T-cell (primary cell): ENCODE results near the gene MIR17HG. TPM values are rescaled to one million over a fixed set of nuclear protein-coding genes. Genes with fewer than 3 reads are reported as not detected.
"Not testable (repeated sequence)": the region's sequence is repeated elsewhere in the genome, so short reads cannot be mapped to it uniquely, and the experiment has no call there.

Experiments
- ATAC-seq, 4 experiments: fragments of 200-7000 bp in 3 of 4; fragments of 150-1000 bp in 1 of 4; cut with Tn5 transposase; replicated peaks in 1 of 4; 1 replicate in 3 of 4; 2 replicates in 1 of 4; pipeline ENCODE4 v1.10.0; 2021; ENCODE audit warnings: moderate library complexity in 3 of 4, mild to moderate bottlenecking in 2 of 4, moderate number of reproducible peaks in 1 of 4
- CTCF ChIA-PET, 2 donors: fragments of 300-600 bp; sonication (Branson Sonifier 250); formaldehyde crosslinking; loops; one replicate each; lab custom pipeline; 2022; ENCODE audit warnings: antibody characterized with exemption in 2 of 2; lab: Charles Lee
- POLR2A ChIA-PET, 2 donors: fragments of 300-600 bp; sonication (Branson Sonifier 250); formaldehyde crosslinking; loops; one replicate each; lab custom pipeline; 2022; ENCODE audit warnings: antibody characterized with exemption in 2 of 2; lab: Charles Lee
- DNase-seq, 35 experiments: peaks; one replicate each; pipeline versions ENCODE4 v3.0.0 to v3.0.0-alpha.2; 2013 to 2023
- H3K27ac ChIP-seq: one replicate; pipeline ENCODE4 v1.5.1; 2013; ENCODE audit warnings: low read length
- H3K27me3 ChIP-seq, 2 experiments: replicated peaks in 1 of 2; 1 replicate in 1 of 2; 2 replicates in 1 of 2; pipeline versions ENCODE4 v1.6.1 to v1.7.0; 2013; ENCODE audit warnings: low read length in 1 of 2, mixed read lengths in 1 of 2; ENCODE audit not compliant: control insufficient read depth in 2 of 2, insufficient read depth in 2 of 2; ENCODE audit errors: extremely low read depth in 1 of 2
- H3K36me3 ChIP-seq, 2 donors: 1 replicate in 1 of 2; 2 replicates in 1 of 2; pipeline versions ENCODE4 v1.6.1 to v1.7.0; 2013; ENCODE audit warnings: low read length in 1 of 2; ENCODE audit not compliant: control insufficient read depth in 2 of 2, insufficient read depth in 1 of 2; ENCODE audit errors: extremely low read depth in 1 of 2
- H3K4me1 ChIP-seq, 2 experiments: 1 replicate in 1 of 2; 2 replicates in 1 of 2; pipeline versions ENCODE4 v1.6.1 to v1.7.0; 2013; ENCODE audit warnings: low read length in 2 of 2, mixed read lengths in 1 of 2; ENCODE audit not compliant: insufficient read depth in 2 of 2, control insufficient read depth in 1 of 2; ENCODE audit errors: extremely low read depth in 1 of 2
- H3K4me3 ChIP-seq, 2 donors: 1 replicate in 1 of 2; 2 replicates in 1 of 2; pipeline versions ENCODE4 v1.5.1 to v1.7.0; 2013; ENCODE audit warnings: mild to moderate bottlenecking in 2 of 2, low read length in 1 of 2, moderate library complexity in 1 of 2; ENCODE audit not compliant: control insufficient read depth in 1 of 2; ENCODE audit errors: extremely low read depth in 1 of 2
- H3K9me3 ChIP-seq: 2 replicates; pipeline ENCODE4 v1.7.0; 2013
- H3K27ac Mint-ChIP-seq, 2 donors: one replicate each; pipeline ENCODE4 v1.8.0; 2020 to 2021; ENCODE audit warnings: mild to moderate bottlenecking in 2 of 2, mixed read lengths in 2 of 2
- H3K27me3 Mint-ChIP-seq, 2 donors: one replicate each; pipeline ENCODE4 v1.8.0; 2021 to 2022; ENCODE audit warnings: mixed read lengths in 2 of 2
- H3K36me3 Mint-ChIP-seq: one replicate; pipeline ENCODE4 v1.8.0; 2021; ENCODE audit warnings: mixed read lengths
- H3K4me1 Mint-ChIP-seq, 3 donors: one replicate each; pipeline ENCODE4 v1.8.0; 2020 to 2022; ENCODE audit warnings: mixed read lengths in 3 of 3, mild to moderate bottlenecking in 1 of 3
- H3K4me3 Mint-ChIP-seq, 3 donors: one replicate each; pipeline ENCODE4 v1.8.0; 2020 to 2022; ENCODE audit warnings: mild to moderate bottlenecking in 3 of 3, mixed read lengths in 3 of 3, moderate library complexity in 3 of 3
- H3K9me3 Mint-ChIP-seq, 3 donors: one replicate each; pipeline ENCODE4 v1.8.0; 2020 to 2022; ENCODE audit warnings: mixed read lengths in 3 of 3
- WGBS: methylation state at CpG from one replicate; pipeline ENCODE4 v1.1.5; 2013; ENCODE audit warnings: missing lambda C conversion rate; ENCODE audit not compliant: insufficient coverage; 5-methylcytosine and 5-hydroxymethylcytosine counted together
- total RNA-seq, 35 experiments: library from RNA in 6 of 35; stranded (reverse) in 6 of 35; fragments of 120-200 nt in 1 of 35; gene quantifications; one replicate each; pipeline versions ENCODE4 v1.2.1 to v1.2.4 and lab custom pipeline; 2013 to 2026

MIR17HG gene
- total RNA-seq, 5 donors from 2014 or later (not counting 1 experiment from before 2014, with no cell fraction given) = 9.4 to 15.1 (median 11.2) TPM

DNA sequence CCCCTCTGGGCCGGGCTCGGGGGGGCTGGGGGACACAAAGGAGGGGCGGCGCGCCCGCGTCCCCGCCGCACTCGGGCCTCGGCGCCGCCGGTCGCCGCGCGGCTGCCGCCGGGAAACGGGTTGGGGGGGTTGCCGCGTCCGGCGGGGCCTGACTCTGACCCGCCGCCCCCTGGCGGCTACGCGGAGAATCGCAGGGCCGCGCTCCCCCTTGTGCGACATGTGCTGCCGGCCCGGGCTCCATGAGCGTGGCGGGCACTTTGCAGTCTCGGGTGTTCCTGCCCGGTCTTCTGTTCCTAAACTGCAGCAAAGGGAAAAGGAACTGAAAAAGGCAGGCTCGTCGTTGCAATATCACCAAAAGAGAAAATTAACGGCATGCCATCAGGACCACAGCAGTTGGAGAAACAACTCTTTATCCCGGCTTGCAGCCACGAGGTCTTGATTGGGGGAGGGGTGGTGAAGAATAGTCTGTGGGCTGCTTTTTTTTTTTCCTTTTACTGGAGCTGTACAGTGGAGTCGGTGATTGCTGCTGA is 1.5 kb downstream of the MIR17HG start:
- peaks cover 0 to 20% of the 10 kb centered on the region in 2 donors for H3K36me3 ChIP-seq
- H3K9me3 ChIP-seq = no peaks in the 10 kb centered on the region
- peaks cover 15 to 27% of the 10 kb centered on the region in 2 experiments for H3K4me1 ChIP-seq
- peaks cover 37% of the 10 kb centered on the region for H3K36me3 Mint-ChIP-seq
- H3K27ac ChIP-seq = peak overlapping the region; percentile 25
- H3K4me1 Mint-ChIP-seq = peaks cover 37 to 47% (median 46%) of the 10 kb centered on the region in 3 donors
- H3K9me3 Mint-ChIP-seq = no peaks in the 10 kb centered on the region
- POLR2A ChIA-PET = interaction anchor here in 1 of 2 donors (0.6 kb wide), 1 partner anchor 49 kb away, joined by 3 read pairs; no protein-coding TSS in a partner anchor
- CTCF ChIA-PET = interaction anchor here (0.7 to 2.3 kb wide), 4 partner anchors 9 to 37 kb away, joined by 3 to 18 read pairs (median 6); no protein-coding TSS in a partner anchor
- peak overlapping the region; percentile 61 to 84 for H3K4me3 ChIP-seq
- ATAC-seq = peak; percentile 56 to 73 (median 64)
- peak; percentile 68 to 94 (median 86) for DNase-seq
- peak overlapping the region; percentile 87 to 91 (median 89) for H3K4me3 Mint-ChIP-seq
- H3K27ac Mint-ChIP-seq = peak overlapping the region; percentile 82 to 91
- no peaks in the 10 kb centered on the region for H3K27me3 Mint-ChIP-seq
- WGBS = under 1% methylated on average over 45 of the region's 46 CpGs
- H3K27me3 ChIP-seq = no peaks in the 10 kb centered on the region

- ChIA-PET POLR2A (no interaction called here), CTCF (interaction anchor here in 1 of 2 donors (2.3 kb wide), 1 partner anchor 36 kb away, joined by 18 read pairs; no protein-coding TSS in a partner anchor)
- Histone ChIP-seq H3K4me3 (no peak overlapping the region), H3K36me3 (peaks cover 0 to 29% of the 10 kb centered on the region in 2 donors), H3K9me3 (no peaks in the 10 kb centered on the region), H3K4me1 (peaks cover 15 to 27% of the 10 kb centered on the region in 2 experiments), H3K27ac (no peak overlapping the region), H3K27me3 (no peaks in the 10 kb centered on the region)
- peak overlapping the region in 2 of 3 donors; percentile 87 to 89 for H3K4me3 Mint-ChIP-seq
- H3K27me3 Mint-ChIP-seq = no peaks in the 10 kb centered on the region
- H3K27ac Mint-ChIP-seq = no peak overlapping the region
- H3K36me3 Mint-ChIP-seq = peaks cover 49% of the 10 kb centered on the region
- DNase-seq (no peak), ATAC-seq (no peak)
- 8% methylated on average over 2 of the region's 5 CpGs for WGBS
- peaks cover 37 to 47% (median 46%) of the 10 kb centered on the region in 3 donors for H3K4me1 Mint-ChIP-seq
- no peaks in the 10 kb centered on the region for H3K9me3 Mint-ChIP-seq
Observed at GRCh38 chr13:91349992-91350911, 2.8 kb downstream of the MIR17HG start.

GRCh38 chr13:91351123-91351522 is 3.6 kb downstream of the MIR17HG start:
- H3K36me3 Mint-ChIP-seq = peaks cover 56% of the 10 kb centered on the region
- WGBS = 100% methylated on average over 2 of the region's 5 CpGs
- CTCF ChIA-PET = interaction anchor here in 1 of 2 donors (2.3 kb wide), 1 partner anchor 37 kb away, joined by 18 read pairs; no protein-coding TSS in a partner anchor

GRCh38 chr13:91351980-91352379 is 4.5 kb downstream of the MIR17HG start:
- ChIA-PET CTCF (no interaction called here), POLR2A (no interaction called here)
- Mint-ChIP-seq H3K4me1 (peaks cover 33 to 46% (median 41%) of the 10 kb centered on the region in 3 donors), H3K36me3 (peaks cover 56% of the 10 kb centered on the region), H3K9me3 (no peaks in the 10 kb centered on the region), H3K27ac (no peak overlapping the region), H3K4me3 (no peak overlapping the region), H3K27me3 (no peaks in the 10 kb centered on the region)
- no peak overlapping the region for H3K4me3 ChIP-seq
- H3K27ac ChIP-seq = no peak overlapping the region
- DNase-seq (no peak), ATAC-seq (no peak)
- H3K9me3 ChIP-seq = no peaks in the 10 kb centered on the region
- H3K36me3 ChIP-seq = peaks cover 0 to 37% of the 10 kb centered on the region in 2 donors
- WGBS = no CpG with 5 or more reads among the region's 2 CpGs
- H3K4me1 ChIP-seq = peaks cover 11 to 23% of the 10 kb centered on the region in 2 experiments
- no peaks in the 10 kb centered on the region for H3K27me3 ChIP-seq

More at GRCh38 chr13:91351123-91351522, 3.6 kb downstream of the MIR17HG start:
- Histone ChIP-seq H3K36me3 (peaks cover 0 to 33% of the 10 kb centered on the region in 2 donors), H3K9me3 (no peaks in the 10 kb centered on the region), H3K27ac (no peak overlapping the region), H3K27me3 (no peaks in the 10 kb centered on the region), H3K4me3 (no peak overlapping the region), H3K4me1 (peaks cover 15 to 27% of the 10 kb centered on the region in 2 experiments)
- DNase-seq (no peak), ATAC-seq (no peak)
- Mint-ChIP-seq H3K4me1 (peaks cover 41 to 45% (median 43%) of the 10 kb centered on the region in 3 donors), H3K27me3 (no peaks in the 10 kb centered on the region), H3K9me3 (no peaks in the 10 kb centered on the region), H3K4me3 (no peak overlapping the region), H3K27ac (no peak overlapping the region)
- POLR2A ChIA-PET = no interaction called here

DNA sequence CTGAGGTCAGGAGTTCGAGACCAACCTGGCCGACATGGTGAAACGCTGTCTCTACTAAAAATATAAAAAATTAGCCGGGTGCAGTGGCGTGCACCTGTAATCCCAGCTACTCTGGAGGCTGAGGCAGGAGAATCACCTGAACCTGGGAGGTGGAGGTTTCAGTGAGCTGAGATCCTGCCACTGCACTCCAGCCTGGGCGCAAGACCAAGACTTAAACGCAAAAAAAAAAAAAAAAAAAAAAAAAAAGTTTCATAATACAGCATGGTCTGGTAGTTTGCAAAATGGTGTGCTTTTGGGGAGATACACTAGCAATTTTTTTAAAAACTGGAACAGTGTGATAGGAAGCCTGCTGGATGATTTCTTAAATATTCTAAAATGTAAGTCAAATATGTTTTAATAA is 5.4 kb downstream of the MIR17HG start:
- Mint-ChIP-seq H3K36me3 (peaks cover 56% of the 10 kb centered on the region), H3K4me1 (peaks cover 32 to 47% (median 39%) of the 10 kb centered on the region in 3 donors)
- ATAC-seq, DNase-seq, CTCF ChIA-PET, H3K27ac Mint-ChIP-seq, H3K4me3 ChIP-seq, H3K9me3 Mint-ChIP-seq, H3K4me3 Mint-ChIP-seq, H3K27ac ChIP-seq, H3K27me3 ChIP-seq, H3K9me3 ChIP-seq, POLR2A ChIA-PET, H3K27me3 Mint-ChIP-seq: not testable (repeated sequence)
- peaks cover 0 to 40% of the 10 kb centered on the region in 2 donors for H3K36me3 ChIP-seq
- peaks cover 9 to 23% of the 10 kb centered on the region in 2 experiments for H3K4me1 ChIP-seq
- WGBS = no CpG with 5 or more reads among the region's 7 CpGs

GRCh38 chr13:91353494-91353893 is 6.0 kb downstream of the MIR17HG start:
- no peak for ATAC-seq
- H3K4me1 ChIP-seq = peaks cover 9 to 23% of the 10 kb centered on the region in 2 experiments
- WGBS = no CpG with 5 or more reads among the region's 1 CpG
- H3K27me3 Mint-ChIP-seq = no peaks in the 10 kb centered on the region
- peaks cover 56% of the 10 kb centered on the region for H3K36me3 Mint-ChIP-seq
- H3K9me3 Mint-ChIP-seq = no peaks in the 10 kb centered on the region
- no peaks in the 10 kb centered on the region for H3K9me3 ChIP-seq
- no peak overlapping the region for H3K27ac ChIP-seq
- peaks cover 0 to 40% of the 10 kb centered on the region in 2 donors for H3K36me3 ChIP-seq
- no peak overlapping the region for H3K27ac Mint-ChIP-seq
- no peak for DNase-seq
- peaks cover 35 to 47% (median 43%) of the 10 kb centered on the region in 3 donors for H3K4me1 Mint-ChIP-seq
- ChIA-PET CTCF (no interaction called here), POLR2A (no interaction called here)
- H3K27me3 ChIP-seq = no peaks in the 10 kb centered on the region
- H3K4me3 ChIP-seq = no peak overlapping the region
- H3K4me3 Mint-ChIP-seq = no peak overlapping the region
